OCI-LY3 (cell line): ENCODE measurements around the gene HOXA1.

ENCODE experiments used
- H2AFZ ChIP-seq: fragments of 200-600, 300-600 bp; shearing (Covaris generic); 2 replicates; pipeline ENCODE4 v1.6.0; 2014; ENCODE audit warnings: antibody characterized with exemption, low read depth, low read length
- H3K27ac ChIP-seq: fragments of 200-600, 300-600 bp; sonication (generic); 2 replicates; pipeline ENCODE4 v1.5.1; 2014; ENCODE audit warnings: mild to moderate bottlenecking, low read length, moderate library complexity, mixed read lengths
- H3K27me3 ChIP-seq: fragments of 200-600, 300-600 bp; sonication (generic); 2 replicates; pipeline ENCODE4 v1.6.1; 2014; ENCODE audit warnings: low read depth, low read length, mixed read lengths
- H3K36me3 ChIP-seq: fragments of 200-600, 300-600 bp; sonication (generic); replicated peaks from 2 replicates; pipeline ENCODE3; 2014; ENCODE audit warnings: low read depth, low read length, mixed read lengths
- H3K4me1 ChIP-seq: fragments of 300-600, 200-600 bp; sonication (generic); 2 replicates; pipeline ENCODE4 v1.6.1; 2014; ENCODE audit warnings: low read length, mixed read lengths
- H3K4me2 ChIP-seq: fragments of 200-600, 300-600 bp; sonication (generic); 2 replicates; pipeline ENCODE4 v1.6.1; 2014; ENCODE audit warnings: low read length, mixed read lengths
- H3K4me3 ChIP-seq: fragments of 300-600, 200-600 bp; sonication (generic); 2 replicates; pipeline ENCODE4 v1.5.1; 2014; ENCODE audit warnings: antibody characterized with exemption, mild to moderate bottlenecking, low read length, moderate library complexity
- H3K79me2 ChIP-seq: fragments of 300-600, 200-600 bp; shearing (Covaris generic); 2 replicates; pipeline ENCODE4 v1.6.1; 2014; ENCODE audit warnings: mild to moderate bottlenecking, low read length, mixed read lengths
- H3K9ac ChIP-seq: fragments of 300-600, 200-600 bp; shearing (Covaris generic); 2 replicates; pipeline ENCODE4 v1.6.0; 2014; ENCODE audit warnings: mild to moderate bottlenecking, low read length, moderate library complexity
- H3K9me3 ChIP-seq: fragments of 200-600, 300-600 bp; shearing (Covaris generic); 2 replicates; pipeline ENCODE4 v1.6.1; 2014; ENCODE audit warnings: low read length, mixed read lengths; ENCODE audit not compliant: insufficient read depth
- H4K20me1 ChIP-seq: fragments of 200-600, 300-600 bp; sonication (generic); 2 replicates; pipeline ENCODE4 v1.6.1; 2016; ENCODE audit warnings: low read length, mixed read lengths; ENCODE audit not compliant: insufficient read depth
- CTCF ChIP-seq: fragments of 200-600, 300-600 bp; sonication (generic); IDR thresholded peaks from 2 replicates; pipeline ENCODE4 v1.5.1; 2014; ENCODE audit warnings: antibody characterized with exemption, low read length, low read depth
- EZH2phosphoT487 ChIP-seq: fragments of 200-600 bp; shearing (Covaris generic); IDR thresholded peaks from 2 replicates; pipeline ENCODE4 v1.6.1; 2018; ENCODE audit warnings: antibody characterized with exemption, mixed run types, low read depth

The HOXA1 gene

GRCh38 chr7:27095897-27096767 is at the start of gene HOXA1:
Gene HOXA1 (minus strand): TSS chr7:27096000. CDS start chr7:27095912, 88 bp downstream.
- no peaks in the 10 kb centered on the region for H4K20me1 ChIP-seq
- H3K27ac ChIP-seq = peak within 1 kb of the TSS; percentile 75
- H3K4me3 ChIP-seq = peak within 1 kb of the TSS; percentile 99
- H3K27me3 ChIP-seq = no peaks in the 10 kb centered on the region
- peak within 1 kb of the TSS; percentile 86 for H3K9ac ChIP-seq
- TF ChIP-seq CTCF = peak; percentile 7; the same call in 1 of the 2 replicates
- no peak for TF ChIP-seq EZH2phosphoT487
- H3K36me3 ChIP-seq = no peaks in the 10 kb centered on the region
- H3K4me1 ChIP-seq = peaks cover 20% of the 10 kb centered on the region
- H3K4me2 ChIP-seq = peak within 1 kb of the TSS; percentile 98
- H2AFZ ChIP-seq = peak within 1 kb of the TSS; percentile 92
- H3K79me2 ChIP-seq = peaks cover 19% of the 10 kb centered on the region
- H3K9me3 ChIP-seq = no peaks in the 10 kb centered on the region

DNA sequence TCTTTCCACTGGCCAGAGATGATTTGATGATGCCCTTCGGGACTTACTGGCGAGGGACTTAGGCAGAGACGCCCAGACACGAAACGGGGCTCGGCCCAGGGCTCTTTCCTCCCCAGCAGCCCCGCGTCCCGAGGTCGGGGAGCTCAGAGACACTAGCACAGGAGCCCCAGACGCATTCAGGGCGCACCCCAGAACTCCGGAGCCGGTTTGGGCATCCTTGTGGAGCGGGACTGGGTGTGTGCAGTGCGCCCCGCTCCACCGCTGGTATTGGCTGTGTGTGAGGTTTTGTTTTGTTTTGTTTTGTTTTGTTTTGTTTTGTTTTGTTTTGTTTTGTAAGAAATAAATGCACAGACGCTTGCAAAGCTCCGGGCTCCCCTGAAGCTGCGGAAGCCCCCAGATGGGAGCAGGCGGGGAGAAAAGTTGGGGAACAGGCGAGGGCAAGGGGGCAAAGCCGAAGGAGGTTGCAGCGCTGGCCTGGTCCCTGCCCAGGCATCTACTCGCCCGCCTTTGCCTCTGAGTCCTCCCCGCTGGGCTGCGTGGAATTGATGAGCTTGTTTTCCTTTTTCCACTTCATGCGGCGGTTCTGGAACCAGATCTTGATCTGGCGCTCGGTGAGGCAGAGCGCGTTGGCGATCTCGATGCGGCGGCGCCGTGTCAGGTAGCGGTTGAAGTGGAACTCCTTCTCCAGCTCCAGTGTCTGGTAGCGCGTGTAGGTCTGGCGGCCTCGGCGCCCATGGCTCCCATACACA is 49.5 kb upstream of the HOXA1 start:
- Histone ChIP-seq H3K27me3 (no peaks in the 10 kb centered on the region; the same call in 1 of the 2 replicates), H3K9me3 (no peaks in the 10 kb centered on the region), H4K20me1 (no peaks in the 10 kb centered on the region), H3K4me1 (peaks cover 9% of the 10 kb centered on the region; the same call in 1 of the 2 replicates), H3K27ac (no peak overlapping the region), H3K4me2 (no peak overlapping the region), H3K4me3 (no peak overlapping the region), H3K36me3 (no peaks in the 10 kb centered on the region), H3K9ac (no peak overlapping the region), H2AFZ (no peak overlapping the region), H3K79me2 (peaks cover 12% of the 10 kb centered on the region)
- TF ChIP-seq CTCF = no peak
- TF ChIP-seq EZH2phosphoT487 = no peak

DNA sequence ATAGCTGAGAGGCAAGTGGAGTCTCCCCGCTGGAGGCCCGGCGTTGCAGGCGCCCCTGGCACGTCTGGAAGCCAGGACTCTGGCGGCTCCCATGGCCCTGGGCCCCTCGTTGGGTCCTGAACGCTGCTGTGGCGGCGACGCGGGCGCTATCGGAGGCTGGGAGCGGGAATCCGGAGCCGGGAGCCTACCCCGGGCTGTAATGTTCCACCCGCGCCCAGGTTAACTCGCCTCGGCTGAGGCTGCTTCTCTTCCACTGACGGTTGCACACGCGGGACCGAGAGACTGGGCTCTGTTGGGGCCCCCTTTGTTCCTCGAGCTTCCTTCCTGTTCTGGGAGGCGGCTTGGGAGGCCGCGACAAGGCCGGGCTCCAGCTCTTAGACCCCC is 49.0 kb upstream of the HOXA1 start:
- H3K79me2 ChIP-seq = peaks cover 7% of the 10 kb centered on the region
- no peak overlapping the region for H2AFZ ChIP-seq
- no peaks in the 10 kb centered on the region; the same call in 1 of the 2 replicates for H3K27me3 ChIP-seq
- H3K9ac ChIP-seq = no peak overlapping the region
- H3K9me3 ChIP-seq = no peaks in the 10 kb centered on the region
- H3K36me3 ChIP-seq = no peaks in the 10 kb centered on the region
- H4K20me1 ChIP-seq = no peaks in the 10 kb centered on the region
- no peak for TF ChIP-seq EZH2phosphoT487
- TF ChIP-seq CTCF = no peak
- no peak overlapping the region for H3K27ac ChIP-seq
- no peak overlapping the region for H3K4me3 ChIP-seq
- peaks cover 9% of the 10 kb centered on the region; the same call in 1 of the 2 replicates for H3K4me1 ChIP-seq
- H3K4me2 ChIP-seq = no peak overlapping the region
